Lower leg skin (tissue), 3 donors: ENCODE data around the gene CASTOR1.

Experiments used
- CTCF ChIP-seq, 3 donors: fragments of 450-650 bp; IDR thresholded peaks; one replicate each; pipeline ENCODE4 v1.5.1; 2016; ENCODE audit warnings: antibody characterized with exemption in 3 of 3, mild to moderate bottlenecking in 3 of 3, moderate library complexity in 2 of 3
- POLR2A ChIP-seq, 2 donors: fragments of 450-650 bp; IDR thresholded peaks; one replicate each; pipeline ENCODE4 v1.6.1; 2016 to 2017; ENCODE audit warnings: antibody characterized with exemption in 2 of 2, mild to moderate bottlenecking in 1 of 2, moderate library complexity in 1 of 2

- TF ChIP-seq CTCF (IDR thresholded peaks at IDR 0.05) = no peak
- TF ChIP-seq POLR2A (IDR thresholded peaks at IDR 0.05) = no peak
These were observed 19.4 kb upstream of the CASTOR1 start for GRCh38 chr22:30308518-30309230.
